SK-N-MC (cell line): ENCODE measurements around the gene PTPRG.

ENCODE experiments used
- DNase-seq: peaks from one replicate; pipeline ENCODE4 v3.0.0-alpha.2; 2011; ENCODE audit warnings: low read depth, low spot score
- H3K27ac ChIP-seq: fragments of 200-600 bp; sonication (generic); 2 replicates; pipeline ENCODE4 v1.5.1; 2016; ENCODE audit warnings: mixed run types
- H3K36me3 ChIP-seq: fragments of 200-600 bp; sonication (generic); 2 replicates; pipeline ENCODE4 v1.6.1; 2017; ENCODE audit warnings: antibody characterized with exemption, low read length, mixed read lengths; ENCODE audit not compliant: insufficient read depth
- H3K4me3 ChIP-seq: fragments of 200-600 bp; sonication (generic); 2 replicates; pipeline ENCODE4 v1.5.1; 2016
- H3K9ac ChIP-seq: fragments of 200-600 bp; sonication (generic); 2 replicates; pipeline ENCODE4 v1.8.0; 2017; ENCODE audit warnings: mixed run types, mixed read lengths; ENCODE audit not compliant: insufficient read length
- H3K9me3 ChIP-seq: fragments of 200-600 bp; sonication (generic); 2 replicates; pipeline ENCODE4 v1.6.1; 2017; ENCODE audit warnings: low read depth, mild to moderate bottlenecking, antibody characterized with exemption, low read length, moderate library complexity, mixed read lengths
- EZH2 ChIP-seq: fragments of 200-600 bp; sonication (generic); IDR thresholded peaks from one replicate; pipeline ENCODE4 v1.6.1; 2017; ENCODE audit warnings: antibody characterized with exemption
- FOXP2 ChIP-seq: optimal IDR thresholded peaks from 2 replicates; pipeline ENCODE3; 2011; ENCODE audit warnings: mild to moderate bottlenecking, moderate library complexity; ENCODE audit not compliant: insufficient read depth; ENCODE audit errors: extremely low read length, control extremely low read depth
- POLR2AphosphoS5 ChIP-seq: IDR thresholded peaks from 2 replicates; pipeline ENCODE4 v1.6.1; 2012; ENCODE audit warnings: mild to moderate bottlenecking, low read depth, low read length, borderline replicate concordance

Gene PTPRG

GRCh38 chr3:61933798-61934504 lies 372.6 kb downstream of the PTPRG start:
- no peak for DNase-seq
- Histone ChIP-seq H3K4me3 (no peak overlapping the region), H3K9me3 (no peaks in the 10 kb centered on the region), H3K36me3 (no peaks in the 10 kb centered on the region), H3K27ac (no peak overlapping the region), H3K9ac (no peak overlapping the region)
- TF ChIP-seq EZH2, result no peak
- TF ChIP-seq POLR2AphosphoS5, result no peak
- no peak for TF ChIP-seq FOXP2

- DNase-seq, result no peak
- H3K4me3 ChIP-seq, result no peak overlapping the region
- no peak overlapping the region for H3K9ac ChIP-seq
- TF ChIP-seq FOXP2 (no peak), POLR2AphosphoS5 (no peak), EZH2 (no peak)
- no peaks in the 10 kb centered on the region for H3K9me3 ChIP-seq
- H3K27ac ChIP-seq, result no peak overlapping the region
- H3K36me3 ChIP-seq, result no peaks in the 10 kb centered on the region
These were observed 373.1 kb downstream of the PTPRG start for GRCh38 chr3:61934505-61934871.

- Histone ChIP-seq H3K27ac (no peak overlapping the region), H3K4me3 (no peak overlapping the region), H3K9me3 (no peaks in the 10 kb centered on the region), H3K36me3 (no peaks in the 10 kb centered on the region), H3K9ac (no peak overlapping the region)
- DNase-seq, result no peak
- TF ChIP-seq EZH2 (no peak), FOXP2 (no peak), POLR2AphosphoS5 (no peak)
These were observed 374.4 kb downstream of the PTPRG start for GRCh38 chr3:61935814-61936213.

- Histone ChIP-seq H3K9ac (no peak overlapping the region), H3K9me3 (no peaks in the 10 kb centered on the region), H3K27ac (no peak overlapping the region), H3K4me3 (no peak overlapping the region), H3K36me3 (no peaks in the 10 kb centered on the region)
- no peak for DNase-seq
- no peak for TF ChIP-seq FOXP2
- TF ChIP-seq POLR2AphosphoS5, result no peak
These were observed 375.1 kb downstream of the PTPRG start for GRCh38 chr3:61936344-61936937.

- H3K9ac ChIP-seq, result no peak overlapping the region
- TF ChIP-seq FOXP2, result no peak
- TF ChIP-seq EZH2, result no peak
- no peak for TF ChIP-seq POLR2AphosphoS5
- H3K9me3 ChIP-seq, result no peaks in the 10 kb centered on the region
- no peak overlapping the region for H3K4me3 ChIP-seq
- no peaks in the 10 kb centered on the region for H3K36me3 ChIP-seq
- DNase-seq, result no peak
- no peak overlapping the region for H3K27ac ChIP-seq
These were observed 376.1 kb downstream of the PTPRG start for GRCh38 chr3:61937477-61937876.

GRCh38 chr3:61938878-61939549 lies 377.6 kb downstream of the PTPRG start:
- Histone ChIP-seq H3K9ac (no peak overlapping the region), H3K4me3 (no peak overlapping the region), H3K9me3 (no peaks in the 10 kb centered on the region), H3K27ac (no peak overlapping the region), H3K36me3 (no peaks in the 10 kb centered on the region)
- no peak for TF ChIP-seq FOXP2
- no peak for TF ChIP-seq POLR2AphosphoS5
- TF ChIP-seq EZH2, result no peak
- no peak for DNase-seq

GRCh38 chr3:61940236-61940635 lies 378.9 kb downstream of the PTPRG start:
- Histone ChIP-seq H3K4me3 (no peak overlapping the region), H3K27ac (no peak overlapping the region), H3K9ac (no peak overlapping the region), H3K9me3 (no peaks in the 10 kb centered on the region), H3K36me3 (no peaks in the 10 kb centered on the region)
- no peak for TF ChIP-seq POLR2AphosphoS5
- no peak for TF ChIP-seq FOXP2
- TF ChIP-seq EZH2, result no peak
- DNase-seq, result no peak

GRCh38 chr3:61943975-61944374 lies 382.6 kb downstream of the PTPRG start:
- Histone ChIP-seq H3K4me3 (no peak overlapping the region), H3K9ac (no peak overlapping the region), H3K36me3 (no peaks in the 10 kb centered on the region), H3K27ac (no peak overlapping the region), H3K9me3 (no peaks in the 10 kb centered on the region)
- DNase-seq, result no peak
- TF ChIP-seq FOXP2, result no peak
- no peak for TF ChIP-seq EZH2
- TF ChIP-seq POLR2AphosphoS5, result no peak
